HG02943 (cell line): ENCODE measurements around the gene COL12A1.
A peak's percentile ranks its signal among the peaks of the same experiment; 100 is the strongest.

Experiments used
- ATAC-seq: cut with Tn5 transposase; IDR thresholded peaks from one replicate; pipeline ENCODE4 v1.9.1; 2021; ENCODE audit warnings: mild to moderate bottlenecking, low read depth, moderate library complexity; ENCODE audit not compliant: unreplicated experiment

COL12A1 gene

GRCh38 chr6:75149240-75149639 lies 56.6 kb downstream of the COL12A1 start:
- no peak for ATAC-seq

- ATAC-seq: peak; percentile 66
Observed at GRCh38 chr6:75147512-75147911, 58.3 kb downstream of the COL12A1 start.

- ATAC-seq: no peak
Observed at GRCh38 chr6:75145976-75146375, 59.9 kb downstream of the COL12A1 start.

GRCh38 chr6:75145211-75145610 lies 60.6 kb downstream of the COL12A1 start:
- ATAC-seq: no peak

- no peak for ATAC-seq
Observed at GRCh38 chr6:75144386-75144785, 61.5 kb downstream of the COL12A1 start.

GRCh38 chr6:75143191-75143590 lies 62.7 kb downstream of the COL12A1 start:
- no peak for ATAC-seq

GRCh38 chr6:75142721-75143120 lies 63.1 kb downstream of the COL12A1 start:
- no peak for ATAC-seq

- ATAC-seq: no peak
Observed at GRCh38 chr6:75135876-75136275, 70.0 kb downstream of the COL12A1 start.

GRCh38 chr6:75135450-75135849 lies 70.4 kb downstream of the COL12A1 start:
- ATAC-seq: no peak

GRCh38 chr6:75130784-75131183 lies 75.1 kb downstream of the COL12A1 start:
- no peak for ATAC-seq

GRCh38 chr6:75128878-75129570 lies 76.8 kb downstream of the COL12A1 start:
- ATAC-seq: no peak

GRCh38 chr6:75126518-75126917 lies 79.3 kb downstream of the COL12A1 start:
- no peak for ATAC-seq

- no peak for ATAC-seq
Observed at GRCh38 chr6:75124983-75125382, 80.9 kb downstream of the COL12A1 start.

GRCh38 chr6:75124085-75124484 lies 81.8 kb downstream of the COL12A1 start:
- no peak for ATAC-seq

GRCh38 chr6:75118925-75119515 lies 86.8 kb downstream of the COL12A1 start:
- ATAC-seq: no peak

- no peak for ATAC-seq
Observed at GRCh38 chr6:75117701-75118100, 88.2 kb downstream of the COL12A1 start.

- no peak for ATAC-seq
Observed at GRCh38 chr6:75116946-75117345, 88.9 kb downstream of the COL12A1 start.

- ATAC-seq: no peak
Observed at GRCh38 chr6:75115481-75115880, 90.4 kb downstream of the COL12A1 start.

- no peak for ATAC-seq
Observed at GRCh38 chr6:75114806-75115205, 91.0 kb downstream of the COL12A1 start.

GRCh38 chr6:75114195-75114594 lies 91.7 kb downstream of the COL12A1 start:
- no peak for ATAC-seq

- ATAC-seq: no peak
Observed at GRCh38 chr6:75113446-75113845, 92.4 kb downstream of the COL12A1 start.

- no peak for ATAC-seq
Observed at GRCh38 chr6:75109765-75110164, 96.1 kb downstream of the COL12A1 start.
